GM23338 (cell line): ENCODE results near the gene KCNK4. TPM values are rescaled to one million over a fixed set of nuclear protein-coding genes. Genes with fewer than 3 reads are reported as not detected.

Experiments used
- ATAC-seq: fragments of 200-7000 bp; cut with Tn5 transposase; 3 replicates; pipeline ENCODE4 v1.9.1; 2020
- DNase-seq: peaks from one replicate; pipeline ENCODE4 v3.0.0-alpha.2; 2015; ENCODE audit warnings: low spot score
- H2AFZ ChIP-seq: fragments of 200-600 bp; sonication (generic); 2 replicates; pipeline ENCODE4 v1.8.0; 2016; ENCODE audit warnings: antibody characterized with exemption, mild to moderate bottlenecking, moderate library complexity
- H3F3A ChIP-seq: fragments of 200-600 bp; sonication (generic); replicated peaks from 2 replicates; pipeline ENCODE4 v1.8.0; 2017; ENCODE audit warnings: antibody characterized with exemption, mixed run types, low read depth
- H3K27ac ChIP-seq: fragments of 200-600 bp; sonication (generic); 2 replicates; pipeline ENCODE4 v1.6.1; 2016; ENCODE audit warnings: low read depth
- H3K27me3 ChIP-seq: fragments of 200-600 bp; sonication (generic); 2 replicates; pipeline ENCODE4 v1.8.0; 2016; ENCODE audit warnings: mild to moderate bottlenecking, mixed run types, moderate library complexity; ENCODE audit not compliant: insufficient read depth
- H3K36me3 ChIP-seq: fragments of 200-600 bp; sonication (generic); 2 replicates; pipeline ENCODE4 v1.8.0; 2016; ENCODE audit warnings: mild to moderate bottlenecking; ENCODE audit not compliant: insufficient read depth
- H3K4me1 ChIP-seq: fragments of 200-600 bp; sonication (generic); 2 replicates; pipeline ENCODE4 v1.8.0; 2016; ENCODE audit warnings: mild to moderate bottlenecking, moderate library complexity; ENCODE audit not compliant: insufficient read depth
- H3K4me2 ChIP-seq: fragments of 200-600 bp; sonication (generic); 2 replicates; pipeline ENCODE4 v1.7.1; 2017; ENCODE audit warnings: mixed run types
- H3K4me3 ChIP-seq: fragments of 200-600 bp; sonication (generic); 2 replicates; pipeline ENCODE4 v1.6.1; 2016; ENCODE audit warnings: mixed run types
- H3K79me2 ChIP-seq: fragments of 200-600 bp; sonication (generic); replicated peaks from 2 replicates; pipeline ENCODE4 v1.8.0; 2017; ENCODE audit warnings: mild to moderate bottlenecking; ENCODE audit not compliant: insufficient read depth
- H3K9me2 ChIP-seq: fragments of 200-600 bp; sonication (generic); 2 replicates; pipeline ENCODE4 v1.8.0; 2017; ENCODE audit not compliant: insufficient read depth
- H4K20me1 ChIP-seq: fragments of 200-600 bp; sonication (generic); replicated peaks from 2 replicates; pipeline ENCODE4 v1.8.0; 2017; ENCODE audit warnings: mild to moderate bottlenecking; ENCODE audit not compliant: insufficient read depth
- H3K27ac Mint-ChIP-seq: 2 replicates; pipeline ENCODE4 v1.8.0; 2020; ENCODE audit warnings: inconsistent platforms, mild to moderate bottlenecking, moderate library complexity, mixed read lengths
- H3K27me3 Mint-ChIP-seq: 3 replicates; pipeline ENCODE4 v1.8.0; 2022; ENCODE audit warnings: low read depth, mild to moderate bottlenecking, moderate library complexity, mixed read lengths, inconsistent platforms; ENCODE audit not compliant: insufficient read depth, poor library complexity
- H3K36me3 Mint-ChIP-seq: 3 replicates; pipeline ENCODE4 v1.8.0; 2021; ENCODE audit warnings: low read depth, mild to moderate bottlenecking, inconsistent platforms, moderate library complexity, mixed read lengths
- H3K4me1 Mint-ChIP-seq: 3 replicates; pipeline ENCODE4 v1.8.0; 2020; ENCODE audit warnings: mild to moderate bottlenecking, inconsistent platforms, mixed read lengths
- H3K4me3 Mint-ChIP-seq: 3 replicates; pipeline ENCODE4 v1.8.0; 2021; ENCODE audit warnings: moderate library complexity, mild to moderate bottlenecking, inconsistent platforms, mixed read lengths
- H3K9me3 Mint-ChIP-seq: 3 replicates; pipeline ENCODE4 v1.8.0; 2020; ENCODE audit warnings: moderate library complexity, mild to moderate bottlenecking, inconsistent platforms, mixed read lengths
- CREB1 ChIP-seq: fragments of 250-450 bp; sonication (Bioruptor Pico); IDR thresholded peaks from 2 replicates; pipeline ENCODE4 v1.5.0; 2020; ENCODE audit warnings: low read depth, mild to moderate bottlenecking, moderate library complexity
- EZH2phosphoT487 ChIP-seq: fragments of 200-600 bp; sonication (generic); IDR thresholded peaks from one replicate; pipeline ENCODE4 v1.8.1; 2018; ENCODE audit warnings: antibody characterized with exemption; ENCODE audit not compliant: unreplicated experiment
- JUNB ChIP-seq: IDR thresholded peaks from one replicate; pipeline ENCODE4 v1.6.1; 2016; ENCODE audit warnings: antibody characterized with exemption; ENCODE audit not compliant: unreplicated experiment
- POLR2AphosphoS5 ChIP-seq: IDR thresholded peaks from 2 replicates; pipeline ENCODE4 v1.6.1; 2016; ENCODE audit warnings: antibody characterized with exemption, low read depth
- ZNF114 ChIP-seq: fragments of 250-450 bp; sonication (Bioruptor Pico); IDR thresholded peaks from 2 replicates; pipeline ENCODE4 v1.5.0; 2020; ENCODE audit warnings: mild to moderate bottlenecking, moderate library complexity
- ZNF331 ChIP-seq: fragments of 250-450 bp; sonication (Bioruptor Pico); IDR thresholded peaks from 2 replicates; pipeline ENCODE4 v1.5.0; 2020; ENCODE audit warnings: low read depth, mild to moderate bottlenecking, moderate library complexity
- ZNF462 ChIP-seq: fragments of 250-450 bp; sonication (Bioruptor Pico); IDR thresholded peaks from 2 replicates; pipeline ENCODE4 v1.5.0; 2020; ENCODE audit warnings: mild to moderate bottlenecking, moderate library complexity
- polyA plus RNA-seq: library from polyadenylated mRNA; unstranded; fragments of >200 nt; fragmentation: Nextera tagmentation; extraction: Ambion mirVana; gene quantifications from 2 replicates; pipeline ENCODE4 v1.2.1, GENCODE V29; 2016
- total RNA-seq: library from RNA; depleted of rRNA; stranded (reverse); fragments of >200 nt; shearing (Covaris generic); gene quantifications from 2 replicates; pipeline ENCODE4 v1.2.3, GENCODE V29; 2014

The KCNK4 gene
- total and polyA plus RNA-seq, 2 experiments from 2014 or later = 1.0 TPM; not detected in 1

- TF ChIP-seq ZNF462 (no peak), ZNF331 (no peak), JUNB (no peak), ZNF114 (CRISPR knock-in tag) (no peak), EZH2phosphoT487 (no peak), CREB1 (CRISPR knock-in tag) (no peak), POLR2AphosphoS5 (no peak)
Observed at GRCh38 chr11:64324692-64325469, 33.8 kb downstream of the KCNK4 start (continued).

- no peak overlapping the region for H3K27ac ChIP-seq
- 0 out of 2 replicates have a peak, but pooled peaks cover 8% of the 10 kb centered on the region for H3F3A ChIP-seq
- ATAC-seq (no peak), DNase-seq (no peak)
- no peaks in the 10 kb centered on the region for H3K79me2 ChIP-seq
- no peaks in the 10 kb centered on the region for H3K36me3 ChIP-seq
- Mint-ChIP-seq H3K9me3 (no peaks in the 10 kb centered on the region), H3K4me3 (no peak overlapping the region), H3K36me3 (no peaks in the 10 kb centered on the region), H3K27ac (no peak overlapping the region), H3K4me1 (peaks cover 17% of the 10 kb centered on the region), H3K27me3 (peaks cover 3% of the 10 kb centered on the region)
- no peak overlapping the region for H2AFZ ChIP-seq
- H4K20me1 ChIP-seq = no peaks in the 10 kb centered on the region
- H3K27me3 ChIP-seq = no peaks in the 10 kb centered on the region
- peaks cover 8% of the 10 kb centered on the region for H3K4me1 ChIP-seq
- TF ChIP-seq EZH2phosphoT487 (no peak), JUNB (no peak)
- no peak overlapping the region for H3K4me2 ChIP-seq
- no peak overlapping the region for H3K4me3 ChIP-seq
- no peaks in the 10 kb centered on the region for H3K9me2 ChIP-seq
Observed at GRCh38 chr11:64327375-64327774, 36.3 kb downstream of the KCNK4 start.
